Measurements from ENCODE around the gene PTGES2.

- TF ChIP-seq CTCF (IDR thresholded peaks at IDR 0.05) (no peak), SIN3A (IDR thresholded peaks at IDR 0.05; ENCODE audit: borderline replicate concordance, low read depth, low read length) (no peak), PBX3 (IDR thresholded peaks at IDR 0.05) (no peak), SMC3 (IDR thresholded peaks at IDR 0.05; ENCODE audit: low read depth, low read length) (no peak), MEF2A (IDR thresholded peaks at IDR 0.05; ENCODE audit: borderline replicate concordance, low read depth) (no peak)
- TF ChIP-seq, protein P1, sequence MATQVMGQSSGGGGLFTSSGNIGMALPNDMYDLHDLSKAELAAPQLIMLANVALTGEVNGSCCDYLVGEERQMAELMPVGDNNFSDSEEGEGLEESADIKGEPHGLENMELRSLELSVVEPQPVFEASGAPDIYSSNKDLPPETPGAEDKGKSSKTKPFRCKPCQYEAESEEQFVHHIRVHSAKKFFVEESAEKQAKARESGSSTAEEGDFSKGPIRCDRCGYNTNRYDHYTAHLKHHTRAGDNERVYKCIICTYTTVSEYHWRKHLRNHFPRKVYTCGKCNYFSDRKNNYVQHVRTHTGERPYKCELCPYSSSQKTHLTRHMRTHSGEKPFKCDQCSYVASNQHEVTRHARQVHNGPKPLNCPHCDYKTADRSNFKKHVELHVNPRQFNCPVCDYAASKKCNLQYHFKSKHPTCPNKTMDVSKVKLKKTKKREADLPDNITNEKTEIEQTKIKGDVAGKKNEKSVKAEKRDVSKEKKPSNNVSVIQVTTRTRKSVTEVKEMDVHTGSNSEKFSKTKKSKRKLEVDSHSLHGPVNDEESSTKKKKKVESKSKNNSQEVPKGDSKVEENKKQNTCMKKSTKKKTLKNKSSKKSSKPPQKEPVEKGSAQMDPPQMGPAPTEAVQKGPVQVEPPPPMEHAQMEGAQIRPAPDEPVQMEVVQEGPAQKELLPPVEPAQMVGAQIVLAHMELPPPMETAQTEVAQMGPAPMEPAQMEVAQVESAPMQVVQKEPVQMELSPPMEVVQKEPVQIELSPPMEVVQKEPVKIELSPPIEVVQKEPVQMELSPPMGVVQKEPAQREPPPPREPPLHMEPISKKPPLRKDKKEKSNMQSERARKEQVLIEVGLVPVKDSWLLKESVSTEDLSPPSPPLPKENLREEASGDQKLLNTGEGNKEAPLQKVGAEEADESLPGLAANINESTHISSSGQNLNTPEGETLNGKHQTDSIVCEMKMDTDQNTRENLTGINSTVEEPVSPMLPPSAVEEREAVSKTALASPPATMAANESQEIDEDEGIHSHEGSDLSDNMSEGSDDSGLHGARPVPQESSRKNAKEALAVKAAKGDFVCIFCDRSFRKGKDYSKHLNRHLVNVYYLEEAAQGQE (IDR thresholded peaks at IDR 0.05; ENCODE audit: low read depth, low read length) = no peak
- TF ChIP-seq, protein P2, sequence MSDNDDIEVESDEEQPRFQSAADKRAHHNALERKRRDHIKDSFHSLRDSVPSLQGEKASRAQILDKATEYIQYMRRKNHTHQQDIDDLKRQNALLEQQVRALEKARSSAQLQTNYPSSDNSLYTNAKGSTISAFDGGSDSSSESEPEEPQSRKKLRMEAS (IDR thresholded peaks at IDR 0.05; ENCODE audit: low read depth) = no peak
These were observed 9.1 kb downstream of the PTGES2 start for GRCh38 chr9:128118472-128118857.
